Measurements from ENCODE around the gene TTC4. TPM values are rescaled to one million over a fixed set of nuclear protein-coding genes. Genes with fewer than 3 reads are reported as not detected.

Gene TTC4
- total and polyA plus RNA-seq, 2 experiments from 2014 or later, result 14.0 to 20.0 TPM

DNA sequence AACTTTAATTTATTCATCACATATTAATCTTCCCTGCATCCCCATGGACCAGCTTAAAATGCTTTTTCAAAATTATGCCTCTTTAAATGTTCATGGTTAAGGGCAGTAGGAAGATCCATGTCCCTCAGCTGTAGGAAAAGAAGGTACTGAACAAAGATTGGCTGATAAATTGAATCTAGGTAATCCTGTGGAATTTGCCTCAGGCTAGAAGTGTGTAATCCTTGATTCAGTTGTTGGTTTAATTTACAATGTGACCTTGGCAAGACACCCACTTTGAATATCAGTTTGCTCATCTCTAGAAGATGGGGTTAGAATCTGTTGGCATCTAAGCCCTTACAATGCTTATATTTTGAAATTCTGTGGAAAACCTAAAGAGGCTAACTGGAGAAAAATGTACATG lies 6.1 kb downstream of the TTC4 start:
- Histone ChIP-seq H2AFZ (no peak overlapping the region), H3K79me2 (peaks cover 10% of the 10 kb centered on the region), H3K4me2 (no peak overlapping the region), H3K36me3 (replicated peaks; ENCODE audit: insufficient read depth, low read depth) (peaks cover 20% of the 10 kb centered on the region), H3K9me2 (replicated peaks; ENCODE audit: insufficient read depth) (no peaks in the 10 kb centered on the region), H4K20me1 (ENCODE audit: insufficient read depth, poor library complexity, severe bottlenecking) (no peaks in the 10 kb centered on the region), H3K9me3 (ENCODE audit: low read depth) (peaks cover 17% of the 10 kb centered on the region), H3K27ac (no peak overlapping the region), H3K4me1 (ENCODE audit: insufficient read depth) (no peaks in the 10 kb centered on the region), H3K27me3 (no peaks in the 10 kb centered on the region), H3K4me3 (no peak overlapping the region)
- DNase-seq (ENCODE audit: low spot score), result no peak
- no peak for TF ChIP-seq EZH2phosphoT487 (IDR thresholded peaks at IDR 0.05; ENCODE audit: low read depth, severe bottlenecking, unreplicated experiment)
- TF ChIP-seq EZH2 (IDR thresholded peaks at IDR 0.05; ENCODE audit: borderline replicate concordance), result no peak
- TF ChIP-seq, protein P1, sequence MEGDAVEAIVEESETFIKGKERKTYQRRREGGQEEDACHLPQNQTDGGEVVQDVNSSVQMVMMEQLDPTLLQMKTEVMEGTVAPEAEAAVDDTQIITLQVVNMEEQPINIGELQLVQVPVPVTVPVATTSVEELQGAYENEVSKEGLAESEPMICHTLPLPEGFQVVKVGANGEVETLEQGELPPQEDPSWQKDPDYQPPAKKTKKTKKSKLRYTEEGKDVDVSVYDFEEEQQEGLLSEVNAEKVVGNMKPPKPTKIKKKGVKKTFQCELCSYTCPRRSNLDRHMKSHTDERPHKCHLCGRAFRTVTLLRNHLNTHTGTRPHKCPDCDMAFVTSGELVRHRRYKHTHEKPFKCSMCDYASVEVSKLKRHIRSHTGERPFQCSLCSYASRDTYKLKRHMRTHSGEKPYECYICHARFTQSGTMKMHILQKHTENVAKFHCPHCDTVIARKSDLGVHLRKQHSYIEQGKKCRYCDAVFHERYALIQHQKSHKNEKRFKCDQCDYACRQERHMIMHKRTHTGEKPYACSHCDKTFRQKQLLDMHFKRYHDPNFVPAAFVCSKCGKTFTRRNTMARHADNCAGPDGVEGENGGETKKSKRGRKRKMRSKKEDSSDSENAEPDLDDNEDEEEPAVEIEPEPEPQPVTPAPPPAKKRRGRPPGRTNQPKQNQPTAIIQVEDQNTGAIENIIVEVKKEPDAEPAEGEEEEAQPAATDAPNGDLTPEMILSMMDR (IDR thresholded peaks at IDR 0.05; ENCODE audit: poor library complexity), result no peak

DNA sequence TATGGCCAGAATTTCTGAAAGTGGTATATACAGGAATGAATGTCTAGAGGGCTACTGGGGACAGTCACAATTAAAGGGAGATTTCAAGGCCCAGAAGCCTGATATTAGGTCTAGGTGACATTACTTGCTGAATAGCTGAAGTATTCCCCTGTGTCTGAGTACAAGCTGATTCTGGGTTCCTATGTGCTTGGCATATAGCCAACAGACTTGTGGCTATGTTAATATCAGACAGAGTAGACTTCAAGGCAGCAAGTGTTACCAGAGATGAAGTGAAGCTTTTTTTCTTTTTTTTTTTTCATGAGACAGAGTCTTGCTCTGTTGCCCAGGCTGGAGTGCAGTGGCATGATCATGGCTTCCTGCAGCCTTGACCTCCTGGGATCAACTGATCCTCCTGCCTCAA lies 8.3 kb downstream of the TTC4 start:
- peaks cover 17% of the 10 kb centered on the region for H3K9me3 ChIP-seq (ENCODE audit: low read depth)
- H3K4me2 ChIP-seq, result no peak overlapping the region
- H3K9me2 ChIP-seq (replicated peaks; ENCODE audit: insufficient read depth), result no peaks in the 10 kb centered on the region
- H3K79me2 ChIP-seq, result no peaks in the 10 kb centered on the region
- H4K20me1 ChIP-seq (ENCODE audit: insufficient read depth, poor library complexity, severe bottlenecking), result no peaks in the 10 kb centered on the region
- no peaks in the 10 kb centered on the region for H3K4me1 ChIP-seq (ENCODE audit: insufficient read depth)
- no peak overlapping the region for H3K27ac ChIP-seq
- H3K36me3 ChIP-seq (replicated peaks; ENCODE audit: insufficient read depth, low read depth), result peaks cover 20% of the 10 kb centered on the region
- no peaks in the 10 kb centered on the region for H3K27me3 ChIP-seq
- TF ChIP-seq, protein P1 (IDR thresholded peaks at IDR 0.05; ENCODE audit: poor library complexity), result no peak
- TF ChIP-seq EZH2phosphoT487 (IDR thresholded peaks at IDR 0.05; ENCODE audit: low read depth, severe bottlenecking, unreplicated experiment), result no peak
- TF ChIP-seq EZH2 (IDR thresholded peaks at IDR 0.05; ENCODE audit: borderline replicate concordance), result no peak
- no peak overlapping the region for H2AFZ ChIP-seq
- H3K4me3 ChIP-seq, result no peak overlapping the region
- no peak for DNase-seq (ENCODE audit: low spot score)

DNA sequence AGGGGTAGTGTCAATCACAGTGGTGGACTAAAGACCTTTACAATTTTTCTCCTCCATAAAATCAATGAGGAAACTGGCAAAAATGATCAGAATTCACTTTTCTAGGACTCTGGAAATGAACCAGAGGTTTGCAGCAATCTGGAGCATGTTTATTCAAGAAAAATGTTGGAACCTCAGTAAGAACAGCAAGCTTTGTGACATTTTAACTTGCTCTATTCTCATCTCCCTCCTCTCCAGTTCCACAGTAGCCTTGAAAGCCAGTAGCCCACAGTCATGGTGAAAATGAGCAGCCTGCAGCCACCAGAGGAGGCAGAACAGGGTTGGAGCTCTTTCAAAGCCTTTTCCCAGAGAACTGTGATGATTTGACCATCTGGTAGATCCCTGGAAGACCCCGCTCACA lies 9.1 kb downstream of the TTC4 start:
- Histone ChIP-seq H2AFZ (no peak overlapping the region), H3K27me3 (no peaks in the 10 kb centered on the region), H3K4me3 (no peak overlapping the region), H3K36me3 (replicated peaks; ENCODE audit: insufficient read depth, low read depth) (peaks cover 20% of the 10 kb centered on the region), H4K20me1 (ENCODE audit: insufficient read depth, poor library complexity, severe bottlenecking) (no peaks in the 10 kb centered on the region), H3K79me2 (no peaks in the 10 kb centered on the region), H3K9me2 (replicated peaks; ENCODE audit: insufficient read depth) (no peaks in the 10 kb centered on the region), H3K4me1 (ENCODE audit: insufficient read depth) (no peaks in the 10 kb centered on the region), H3K9me3 (ENCODE audit: low read depth) (peaks cover 17% of the 10 kb centered on the region), H3K4me2 (no peak overlapping the region), H3K27ac (no peak overlapping the region)
- TF ChIP-seq EZH2phosphoT487 (IDR thresholded peaks at IDR 0.05; ENCODE audit: low read depth, severe bottlenecking, unreplicated experiment) (no peak), EZH2 (IDR thresholded peaks at IDR 0.05; ENCODE audit: borderline replicate concordance) (no peak)
- TF ChIP-seq, protein P1 (IDR thresholded peaks at IDR 0.05; ENCODE audit: poor library complexity), result no peak
- no peak for DNase-seq (ENCODE audit: low spot score)
- WGBS (ENCODE audit: low lambda C conversion rate, missing lambda C conversion rate), result 100% methylated on average over 1 of the region's 1 CpG

DNA sequence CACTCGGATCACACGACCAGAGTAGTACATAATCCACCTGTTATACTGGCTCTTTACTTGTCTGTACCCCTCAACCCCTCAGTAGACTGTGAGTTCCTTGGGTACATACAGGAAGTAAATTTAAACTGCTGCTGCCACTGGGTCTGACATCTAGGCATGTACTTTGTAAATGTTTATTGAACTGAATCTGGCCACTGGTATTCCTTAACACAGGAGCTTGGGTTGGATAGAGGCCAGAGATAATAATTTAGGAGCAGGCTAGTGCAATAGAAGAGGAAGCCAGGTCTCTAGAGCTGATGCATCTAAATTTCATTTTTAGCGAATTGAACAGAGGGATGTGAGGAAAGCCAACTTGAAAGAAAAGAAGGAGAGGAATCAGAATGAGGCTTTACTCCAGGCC lies 12.4 kb downstream of the TTC4 start:
- Histone ChIP-seq H3K36me3 (replicated peaks; ENCODE audit: insufficient read depth, low read depth) (peaks cover 16% of the 10 kb centered on the region), H3K4me3 (no peak overlapping the region), H3K9me3 (ENCODE audit: low read depth) (peaks cover 17% of the 10 kb centered on the region), H3K4me1 (ENCODE audit: insufficient read depth) (no peaks in the 10 kb centered on the region), H4K20me1 (ENCODE audit: insufficient read depth, poor library complexity, severe bottlenecking) (no peaks in the 10 kb centered on the region), H3K27me3 (no peaks in the 10 kb centered on the region), H3K27ac (no peak overlapping the region), H3K4me2 (no peak overlapping the region), H3K79me2 (no peaks in the 10 kb centered on the region), H2AFZ (no peak overlapping the region), H3K9me2 (replicated peaks; ENCODE audit: insufficient read depth) (no peaks in the 10 kb centered on the region)
- WGBS (ENCODE audit: low lambda C conversion rate, missing lambda C conversion rate), result 96% methylated on average over 3 of the region's 3 CpGs
- DNase-seq (ENCODE audit: low spot score), result no peak
- TF ChIP-seq EZH2 (IDR thresholded peaks at IDR 0.05; ENCODE audit: borderline replicate concordance) (no peak), EZH2phosphoT487 (IDR thresholded peaks at IDR 0.05; ENCODE audit: low read depth, severe bottlenecking, unreplicated experiment) (no peak)
- TF ChIP-seq, protein P1 (IDR thresholded peaks at IDR 0.05; ENCODE audit: poor library complexity), result no peak

All from hepatocyte (in vitro differentiated cells).